Epithelial cell of proximal tubule (primary cell): Measurements from ENCODE around the gene F5. TPM values are rescaled to one million over a fixed set of nuclear protein-coding genes. Genes with fewer than 3 reads are reported as not detected.

Source experiments
- DNase-seq: peaks from one replicate; pipeline ENCODE4 v3.0.0-alpha.2; 2011; ENCODE audit warnings: low read depth
- H3K4me3 ChIP-seq: 2 replicates; pipeline ENCODE4 v1.5.1; 2011; ENCODE audit warnings: low read depth, mild to moderate bottlenecking, low read length
- CTCF ChIP-seq: conservative IDR thresholded peaks from 2 replicates; pipeline ENCODE4 v1.5.1; 2012; ENCODE audit warnings: low read depth, mild to moderate bottlenecking, low read length
- total RNA-seq: library from RNA; depleted of rRNA; stranded (reverse); fragments of >200 nt; gene quantifications from 2 replicates; pipeline ENCODE4 v1.2.3, GENCODE V29; 2015

F5 gene
- total RNA-seq, 1 donor from 2014 or later: not detected

- no peak for TF ChIP-seq CTCF
- no peak overlapping the region for H3K4me3 ChIP-seq
- no peak for DNase-seq
Measured at GRCh38 chr1:169468982-169469381, 117.3 kb downstream of the F5 start.

GRCh38 chr1:169466259-169467230 lies 119.7 kb downstream of the F5 start:
- DNase-seq: no peak

GRCh38 chr1:169465281-169465680 lies 121.0 kb downstream of the F5 start:
- no peak for DNase-seq
- TF ChIP-seq CTCF: no peak
- no peak overlapping the region for H3K4me3 ChIP-seq

More at GRCh38 chr1:169466259-169467230, 119.7 kb downstream of the F5 start:
- H3K4me3 ChIP-seq: no peak overlapping the region
- TF ChIP-seq CTCF: peak; percentile 52

Other genes starting within 250 kb of the F5 start
- 39.9 and 50.9 TPM in 2 replicates for gene NME7, start 218.7 kb downstream of the F5 start, total RNA-seq
- gene BLZF1, start 218.3 kb downstream of the F5 start, total RNA-seq: 21.8 and 27.2 TPM in 2 replicates
- gene CCDC181, start 159.0 kb downstream of the F5 start, total RNA-seq: 2.0 and 3.5 TPM in 2 replicates
- 12.3 and 20.3 TPM in 2 replicates for gene SLC19A2, start 100.5 kb downstream of the F5 start, total RNA-seq
- not detected in 2 replicates for gene SELP, start 43.6 kb upstream of the F5 start, total RNA-seq
- not detected in 2 replicates for gene SELL, start 125.1 kb upstream of the F5 start, total RNA-seq
- gene SELE, start 147.6 kb upstream of the F5 start, total RNA-seq: not detected in 2 replicates
- 5.7 and 9.4 TPM in 2 replicates for gene METTL18, start 208.4 kb upstream of the F5 start, total RNA-seq